RWPE2 (cell line): ENCODE measurements around the gene MS4A1.
"Not testable (repeated sequence)": the region's sequence is repeated elsewhere in the genome, so short reads cannot be mapped to it uniquely, and the experiment has no call there.

ENCODE experiments used
- ATAC-seq: fragments of 200-7000 bp; cut with Tn5 transposase; 3 replicates; pipeline ENCODE4 v1.9.1; 2021; ENCODE audit warnings: low read depth
- DNase-seq: peaks from one replicate; pipeline ENCODE4 v3.0.0-alpha.2; 2020; ENCODE audit warnings: low spot score
- H3K27ac ChIP-seq: fragments of 450-650 bp; 2 replicates; pipeline ENCODE4 v1.5.1; 2017; ENCODE audit warnings: mild to moderate bottlenecking; ENCODE audit not compliant: poor library complexity, severe bottlenecking
- H3K27me3 ChIP-seq: fragments of 250-450 bp; sonication (Bioruptor Pico); 2 replicates; pipeline ENCODE4 v1.5.1; 2021; ENCODE audit warnings: mild to moderate bottlenecking, moderate library complexity; ENCODE audit not compliant: insufficient read depth, poor library complexity, severe bottlenecking
- H3K36me3 ChIP-seq: fragments of 250-450 bp; sonication (Bioruptor Pico); 2 replicates; pipeline ENCODE4 v1.5.1; 2020; ENCODE audit warnings: low read depth, mild to moderate bottlenecking, moderate library complexity
- H3K4me1 ChIP-seq: fragments of 250-450 bp; sonication (Bioruptor Pico); 2 replicates; pipeline ENCODE4 v1.5.1; 2021; ENCODE audit warnings: mild to moderate bottlenecking, moderate library complexity; ENCODE audit not compliant: insufficient read depth, poor library complexity, severe bottlenecking
- H3K4me3 ChIP-seq: fragments of 250-450 bp; sonication (Bioruptor Pico); 2 replicates; pipeline ENCODE4 v1.5.1; 2021; ENCODE audit warnings: mild to moderate bottlenecking, moderate library complexity; ENCODE audit not compliant: severe bottlenecking
- H3K9me3 ChIP-seq: fragments of 250-450 bp; sonication (Bioruptor Pico); 2 replicates; pipeline ENCODE4 v1.5.1; 2021; ENCODE audit warnings: mild to moderate bottlenecking, moderate library complexity; ENCODE audit not compliant: severe bottlenecking
- CTCF ChIP-seq: fragments of 450-650 bp; IDR thresholded peaks from one replicate; pipeline ENCODE4 v1.5.1; 2017; ENCODE audit warnings: mild to moderate bottlenecking, moderate library complexity; ENCODE audit not compliant: poor library complexity, severe bottlenecking

The MS4A1 gene

GRCh38 chr11:60498399-60498798, 42.8 kb downstream of the MS4A1 start:
- DNase-seq (no peak), ATAC-seq (no peak)
- Histone ChIP-seq H3K4me3 (no peak overlapping the region), H3K27ac (no peak overlapping the region), H3K9me3 (no peaks in the 10 kb centered on the region), H3K27me3 (peaks cover 4% of the 10 kb centered on the region), H3K4me1 (no peaks in the 10 kb centered on the region), H3K36me3 (no peaks in the 10 kb centered on the region)
- TF ChIP-seq CTCF: no peak

GRCh38 chr11:60498853-60499252, 43.2 kb downstream of the MS4A1 start:
- TF ChIP-seq CTCF: no peak
- no peaks in the 10 kb centered on the region for H3K36me3 ChIP-seq
- no peak overlapping the region for H3K4me3 ChIP-seq
- H3K4me1 ChIP-seq: no peaks in the 10 kb centered on the region
- peaks cover 4% of the 10 kb centered on the region for H3K27me3 ChIP-seq
- ATAC-seq (no peak), DNase-seq (no peak)
- no peak overlapping the region for H3K27ac ChIP-seq
- no peaks in the 10 kb centered on the region for H3K9me3 ChIP-seq

- DNase-seq: no peak
- no peak overlapping the region for H3K4me3 ChIP-seq
- no peak overlapping the region for H3K27ac ChIP-seq
- no peaks in the 10 kb centered on the region for H3K4me1 ChIP-seq
- ATAC-seq: no peak
- no peaks in the 10 kb centered on the region for H3K9me3 ChIP-seq
- H3K36me3 ChIP-seq: no peaks in the 10 kb centered on the region
- peaks cover 7% of the 10 kb centered on the region for H3K27me3 ChIP-seq
- no peak for TF ChIP-seq CTCF
Measured at GRCh38 chr11:60500276-60500910, 44.7 kb downstream of the MS4A1 start.

GRCh38 chr11:60502221-60502775, 46.7 kb downstream of the MS4A1 start:
- no peak for TF ChIP-seq CTCF
- Histone ChIP-seq H3K27ac (no peak overlapping the region), H3K27me3 (peaks cover 7% of the 10 kb centered on the region), H3K4me3 (no peak overlapping the region), H3K4me1 (no peaks in the 10 kb centered on the region), H3K9me3 (no peaks in the 10 kb centered on the region), H3K36me3 (no peaks in the 10 kb centered on the region)
- DNase-seq (no peak), ATAC-seq (no peak)

- ATAC-seq: no peak
- H3K4me3 ChIP-seq: no peak overlapping the region
- no peaks in the 10 kb centered on the region for H3K4me1 ChIP-seq
- H3K27ac ChIP-seq: no peak overlapping the region
- no peaks in the 10 kb centered on the region for H3K9me3 ChIP-seq
- H3K36me3 ChIP-seq: no peaks in the 10 kb centered on the region
- DNase-seq: no peak
- peaks cover 3% of the 10 kb centered on the region for H3K27me3 ChIP-seq
- no peak for TF ChIP-seq CTCF
Measured at GRCh38 chr11:60504219-60504905, 48.7 kb downstream of the MS4A1 start.

- not testable (repeated sequence) for H3K4me1 ChIP-seq, H3K27ac ChIP-seq, H3K27me3 ChIP-seq, H3K9me3 ChIP-seq, ATAC-seq, H3K4me3 ChIP-seq, DNase-seq, H3K36me3 ChIP-seq
Measured at GRCh38 chr11:60509609-60510008, 54.0 kb downstream of the MS4A1 start.

- not testable (repeated sequence) for DNase-seq, H3K27ac ChIP-seq, H3K27me3 ChIP-seq, H3K4me3 ChIP-seq, H3K4me1 ChIP-seq, H3K36me3 ChIP-seq, ATAC-seq, H3K9me3 ChIP-seq
Measured at GRCh38 chr11:60510209-60510608, 54.6 kb downstream of the MS4A1 start.
